NCI-H460 (cell line): ENCODE measurements around the gene METTL22. TPM values are rescaled to one million over a fixed set of nuclear protein-coding genes. Genes with fewer than 3 reads are reported as not detected.
A peak's percentile ranks its signal among the peaks of the same experiment; 100 is the strongest.

Experiments used
- DNase-seq: peaks from one replicate; pipeline ENCODE4 v3.0.0-alpha.2; 2016; ENCODE audit warnings: low read depth; ENCODE audit errors: extremely low read depth
- total RNA-seq: library from RNA; depleted of rRNA; stranded (reverse); fragments of >200 nt; shearing (Covaris generic); gene quantifications from 2 replicates; pipeline ENCODE4 v1.2.3, GENCODE V29; 2014

Gene METTL22
- total RNA-seq, 1 experiment from 2014 or later = 25.2 TPM

GRCh38 chr16:8660841-8661301, 39.4 kb downstream of the METTL22 start:
- DNase-seq = peak; percentile 73

GRCh38 chr16:8661703-8662102, 40.2 kb downstream of the METTL22 start:
- DNase-seq = no peak

GRCh38 chr16:8663192-8664089, 41.9 kb downstream of the METTL22 start:
- no peak for DNase-seq

- DNase-seq = no peak
These were observed 44.0 kb downstream of the METTL22 start for GRCh38 chr16:8665529-8665928.

- DNase-seq = no peak
These were observed 46.0 kb downstream of the METTL22 start for GRCh38 chr16:8667492-8667891.

- no peak for DNase-seq
These were observed 46.6 kb downstream of the METTL22 start for GRCh38 chr16:8668113-8668512.

- no peak for DNase-seq
These were observed 48.0 kb downstream of the METTL22 start for GRCh38 chr16:8669481-8669880.

GRCh38 chr16:8670014-8670560, 48.6 kb downstream of the METTL22 start:
- DNase-seq = no peak

GRCh38 chr16:8673611-8674412, 52.3 kb downstream of the METTL22 start:
- DNase-seq = no peak

- DNase-seq = peak; percentile 71
These were observed 53.0 kb downstream of the METTL22 start, which contains the start of gene ABAT for GRCh38 chr16:8674413-8675022. ABAT (plus strand) TSS chr16:8674617; CDS start chr16:8735740, 61,123 bp downstream.

- no peak for DNase-seq
These were observed 54.0 kb downstream of the METTL22 start for GRCh38 chr16:8675183-8676159.

- DNase-seq = no peak
These were observed 54.7 kb downstream of the METTL22 start for GRCh38 chr16:8676160-8676547.

- DNase-seq = no peak
These were observed 55.4 kb downstream of the METTL22 start for GRCh38 chr16:8676737-8677375.

- DNase-seq = no peak
These were observed 56.0 kb downstream of the METTL22 start for GRCh38 chr16:8677481-8677880.

- no peak for DNase-seq
These were observed 56.8 kb downstream of the METTL22 start for GRCh38 chr16:8678068-8678927.

- no peak for DNase-seq
These were observed 57.7 kb downstream of the METTL22 start for GRCh38 chr16:8679151-8679550.

- DNase-seq = no peak
These were observed 61.2 kb downstream of the METTL22 start for GRCh38 chr16:8682551-8683259.
